ENCODE data around the gene HBG2.

HBG2 gene

GRCh38 chr11:5229796-5230195, 24.8 kb downstream of the HBG2 start:
- DNase-seq (ENCODE audit: low read depth) = no peak

GRCh38 chr11:5229356-5229755, 25.2 kb downstream of the HBG2 start:
- no peak for DNase-seq (ENCODE audit: low read depth)

- DNase-seq (ENCODE audit: low read depth) = no peak
Measured at GRCh38 chr11:5228124-5228523, 26.5 kb downstream of the HBG2 start.

- DNase-seq (ENCODE audit: low read depth) = no peak
Measured at GRCh38 chr11:5227681-5228080, 26.9 kb downstream of the HBG2 start.

GRCh38 chr11:5226732-5227310, 27.8 kb downstream of the HBG2 start, which contains the start of gene HBB:
HBB (minus strand) TSS chr11:5227071; CDS start chr11:5227021, 50 bp downstream.
- DNase-seq (ENCODE audit: low read depth) = no peak

- DNase-seq (ENCODE audit: low read depth) = no peak
Measured at GRCh38 chr11:5225480-5225871, 29.1 kb downstream of the HBG2 start.

GRCh38 chr11:5224538-5225479, 29.8 kb downstream of the HBG2 start:
- DNase-seq (ENCODE audit: low read depth) = no peak

GRCh38 chr11:5223686-5224085, 30.9 kb downstream of the HBG2 start:
- no peak for DNase-seq (ENCODE audit: low read depth)

- DNase-seq (ENCODE audit: low read depth) = no peak
Measured at GRCh38 chr11:5223146-5223545, 31.4 kb downstream of the HBG2 start.

GRCh38 chr11:5210376-5210885, 44.1 kb downstream of the HBG2 start:
- DNase-seq (ENCODE audit: low read depth) = no peak

- peak; percentile 71 for DNase-seq (ENCODE audit: low read depth)
Measured at GRCh38 chr11:5204787-5205186, 49.8 kb downstream of the HBG2 start.

- DNase-seq (ENCODE audit: low read depth) = no peak
Measured at GRCh38 chr11:5203366-5203765, 51.2 kb downstream of the HBG2 start.

Data from HS-27A (cell line).